Measurements from ENCODE around the gene CD84. TPM values are rescaled to one million over a fixed set of nuclear protein-coding genes. Genes with fewer than 3 reads are reported as not detected.

Gene CD84
- total and polyA plus RNA-seq, 2 experiments from 2014 or later: 0.23 to 0.74 TPM

- Histone ChIP-seq H3K4me2 (no peak overlapping the region), H3K27ac (no peak overlapping the region), H3K9me3 (ENCODE audit: low read depth) (no peaks in the 10 kb centered on the region), H3K4me3 (no peak overlapping the region), H2AFZ (no peak overlapping the region), H3K27me3 (no peaks in the 10 kb centered on the region), H3K4me1 (ENCODE audit: insufficient read depth) (no peaks in the 10 kb centered on the region), H3K36me3 (replicated peaks; ENCODE audit: insufficient read depth, low read depth) (no peaks in the 10 kb centered on the region), H3K79me2 (no peaks in the 10 kb centered on the region), H4K20me1 (ENCODE audit: insufficient read depth, poor library complexity, severe bottlenecking) (no peaks in the 10 kb centered on the region), H3K9me2 (replicated peaks; ENCODE audit: insufficient read depth) (no peaks in the 10 kb centered on the region)
- DNase-seq (ENCODE audit: low spot score): no peak
- WGBS (ENCODE audit: low lambda C conversion rate, missing lambda C conversion rate): 68% methylated on average over 5 of the region's 5 CpGs
- no peak for TF ChIP-seq EZH2 (IDR thresholded peaks at IDR 0.05; ENCODE audit: borderline replicate concordance)
Measured at GRCh38 chr1:160548960-160549664, 30.2 kb downstream of the CD84 start.

DNA sequence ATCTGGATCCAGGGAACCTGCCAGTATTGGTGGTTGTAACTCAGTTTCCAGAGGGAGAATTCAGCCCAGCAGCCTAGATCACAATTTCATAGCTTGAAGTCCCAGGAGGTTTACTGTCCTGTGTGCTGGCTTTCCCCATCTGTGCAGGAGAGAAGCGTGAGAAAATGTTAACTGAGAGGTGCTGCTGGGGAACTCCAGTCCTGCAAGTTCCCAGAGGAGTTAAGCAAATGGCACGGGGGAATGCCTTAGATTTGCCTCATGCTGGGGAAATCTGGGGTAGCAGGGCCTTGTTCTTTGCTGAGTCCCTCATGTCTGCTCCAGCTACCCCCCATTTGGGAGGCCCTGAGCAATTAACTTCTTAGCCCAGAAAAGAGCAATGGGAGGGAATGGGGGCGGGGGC is 31.1 kb downstream of the CD84 start:
- H3K4me1 ChIP-seq (ENCODE audit: insufficient read depth): peaks cover 2% of the 10 kb centered on the region
- no peaks in the 10 kb centered on the region for H3K79me2 ChIP-seq
- H3K27me3 ChIP-seq: no peaks in the 10 kb centered on the region
- no peak overlapping the region for H3K4me3 ChIP-seq
- TF ChIP-seq, protein P1, sequence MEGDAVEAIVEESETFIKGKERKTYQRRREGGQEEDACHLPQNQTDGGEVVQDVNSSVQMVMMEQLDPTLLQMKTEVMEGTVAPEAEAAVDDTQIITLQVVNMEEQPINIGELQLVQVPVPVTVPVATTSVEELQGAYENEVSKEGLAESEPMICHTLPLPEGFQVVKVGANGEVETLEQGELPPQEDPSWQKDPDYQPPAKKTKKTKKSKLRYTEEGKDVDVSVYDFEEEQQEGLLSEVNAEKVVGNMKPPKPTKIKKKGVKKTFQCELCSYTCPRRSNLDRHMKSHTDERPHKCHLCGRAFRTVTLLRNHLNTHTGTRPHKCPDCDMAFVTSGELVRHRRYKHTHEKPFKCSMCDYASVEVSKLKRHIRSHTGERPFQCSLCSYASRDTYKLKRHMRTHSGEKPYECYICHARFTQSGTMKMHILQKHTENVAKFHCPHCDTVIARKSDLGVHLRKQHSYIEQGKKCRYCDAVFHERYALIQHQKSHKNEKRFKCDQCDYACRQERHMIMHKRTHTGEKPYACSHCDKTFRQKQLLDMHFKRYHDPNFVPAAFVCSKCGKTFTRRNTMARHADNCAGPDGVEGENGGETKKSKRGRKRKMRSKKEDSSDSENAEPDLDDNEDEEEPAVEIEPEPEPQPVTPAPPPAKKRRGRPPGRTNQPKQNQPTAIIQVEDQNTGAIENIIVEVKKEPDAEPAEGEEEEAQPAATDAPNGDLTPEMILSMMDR (IDR thresholded peaks at IDR 0.05; ENCODE audit: poor library complexity): no peak
- TF ChIP-seq EZH2 (IDR thresholded peaks at IDR 0.05; ENCODE audit: borderline replicate concordance) (no peak), EZH2phosphoT487 (IDR thresholded peaks at IDR 0.05; ENCODE audit: low read depth, severe bottlenecking, unreplicated experiment) (no peak)
- H3K9me2 ChIP-seq (replicated peaks; ENCODE audit: insufficient read depth): no peaks in the 10 kb centered on the region
- WGBS (ENCODE audit: low lambda C conversion rate, missing lambda C conversion rate): 92% methylated on average over 3 of the region's 3 CpGs
- H3K4me2 ChIP-seq: no peak overlapping the region
- H2AFZ ChIP-seq: no peak overlapping the region
- no peak overlapping the region for H3K27ac ChIP-seq
- H3K36me3 ChIP-seq (replicated peaks; ENCODE audit: insufficient read depth, low read depth): no peaks in the 10 kb centered on the region
- H4K20me1 ChIP-seq (ENCODE audit: insufficient read depth, poor library complexity, severe bottlenecking): no peaks in the 10 kb centered on the region
- no peaks in the 10 kb centered on the region for H3K9me3 ChIP-seq (ENCODE audit: low read depth)
- no peak for DNase-seq (ENCODE audit: low spot score)

- WGBS (ENCODE audit: low lambda C conversion rate, missing lambda C conversion rate): 85% methylated on average over 4 of the region's 4 CpGs
- Histone ChIP-seq H3K4me2 (no peak overlapping the region), H3K36me3 (replicated peaks; ENCODE audit: insufficient read depth, low read depth) (no peaks in the 10 kb centered on the region), H3K79me2 (no peaks in the 10 kb centered on the region), H3K27ac (no peak overlapping the region), H3K4me3 (no peak overlapping the region), H3K27me3 (no peaks in the 10 kb centered on the region), H3K4me1 (ENCODE audit: insufficient read depth) (peaks cover 9% of the 10 kb centered on the region), H2AFZ (no peak overlapping the region), H4K20me1 (ENCODE audit: insufficient read depth, poor library complexity, severe bottlenecking) (no peaks in the 10 kb centered on the region), H3K9me3 (ENCODE audit: low read depth) (no peaks in the 10 kb centered on the region), H3K9me2 (replicated peaks; ENCODE audit: insufficient read depth) (no peaks in the 10 kb centered on the region)
- no peak for DNase-seq (ENCODE audit: low spot score)
- TF ChIP-seq EZH2phosphoT487 (IDR thresholded peaks at IDR 0.05; ENCODE audit: low read depth, severe bottlenecking, unreplicated experiment) (no peak), EZH2 (IDR thresholded peaks at IDR 0.05; ENCODE audit: borderline replicate concordance) (no peak)
- TF ChIP-seq, protein P1 (IDR thresholded peaks at IDR 0.05; ENCODE audit: poor library complexity): no peak
Measured at GRCh38 chr1:160547422-160547821, 31.9 kb downstream of the CD84 start.

- Histone ChIP-seq H3K4me2 (no peak overlapping the region), H3K79me2 (no peaks in the 10 kb centered on the region), H3K27ac (no peak overlapping the region), H3K36me3 (replicated peaks; ENCODE audit: insufficient read depth, low read depth) (no peaks in the 10 kb centered on the region), H3K4me1 (ENCODE audit: insufficient read depth) (peaks cover 14% of the 10 kb centered on the region), H3K9me3 (ENCODE audit: low read depth) (no peaks in the 10 kb centered on the region), H2AFZ (no peak overlapping the region), H4K20me1 (ENCODE audit: insufficient read depth, poor library complexity, severe bottlenecking) (no peaks in the 10 kb centered on the region), H3K27me3 (no peaks in the 10 kb centered on the region), H3K4me3 (no peak overlapping the region), H3K9me2 (replicated peaks; ENCODE audit: insufficient read depth) (no peaks in the 10 kb centered on the region)
- DNase-seq (ENCODE audit: low spot score): no peak
- TF ChIP-seq EZH2 (IDR thresholded peaks at IDR 0.05; ENCODE audit: borderline replicate concordance) (no peak), EZH2phosphoT487 (IDR thresholded peaks at IDR 0.05; ENCODE audit: low read depth, severe bottlenecking, unreplicated experiment) (no peak)
- WGBS (ENCODE audit: low lambda C conversion rate, missing lambda C conversion rate): 94% methylated on average over 2 of the region's 2 CpGs
Measured at GRCh38 chr1:160546942-160547341, 32.4 kb downstream of the CD84 start.
